Nephron (organoid): ENCODE data around the gene TNFRSF1B.
A peak's percentile ranks its signal among the peaks of the same experiment; 100 is the strongest.

Experiments used
- H3K27ac Mint-ChIP-seq, 3 experiments: 2 replicates each; pipeline ENCODE4 v1.8.0; 2020; ENCODE audit warnings: mixed read lengths in 3 of 3, mild to moderate bottlenecking in 2 of 3, moderate library complexity in 1 of 3
- H3K27me3 Mint-ChIP-seq: 2 replicates; pipeline ENCODE4 v1.8.0; 2021; ENCODE audit warnings: low read depth, mild to moderate bottlenecking, moderate library complexity, mixed read lengths
- H3K36me3 Mint-ChIP-seq: 2 replicates; pipeline ENCODE4 v1.8.0; 2020; ENCODE audit warnings: low read depth, mixed read lengths
- H3K4me1 Mint-ChIP-seq: 2 replicates; pipeline ENCODE4 v1.8.0; 2020; ENCODE audit warnings: mixed read lengths
- H3K4me3 Mint-ChIP-seq, 3 experiments: 2 replicates each; pipeline ENCODE4 v1.8.0; 2020; ENCODE audit warnings: mild to moderate bottlenecking in 3 of 3, mixed read lengths in 3 of 3, moderate library complexity in 2 of 3
- H3K9me3 Mint-ChIP-seq: 2 replicates; pipeline ENCODE4 v1.8.0; 2020; ENCODE audit warnings: mixed read lengths
- TF ChIP-seq, protein P1 (sequence below), 3 experiments: fragments of 200-600 bp; sonication (generic); IDR thresholded peaks; one replicate each; pipeline ENCODE4 v1.5.0; 2021; ENCODE audit warnings: antibody characterized with exemption in 3 of 3; ENCODE audit not compliant: unreplicated experiment in 3 of 3

The TNFRSF1B gene

DNA sequence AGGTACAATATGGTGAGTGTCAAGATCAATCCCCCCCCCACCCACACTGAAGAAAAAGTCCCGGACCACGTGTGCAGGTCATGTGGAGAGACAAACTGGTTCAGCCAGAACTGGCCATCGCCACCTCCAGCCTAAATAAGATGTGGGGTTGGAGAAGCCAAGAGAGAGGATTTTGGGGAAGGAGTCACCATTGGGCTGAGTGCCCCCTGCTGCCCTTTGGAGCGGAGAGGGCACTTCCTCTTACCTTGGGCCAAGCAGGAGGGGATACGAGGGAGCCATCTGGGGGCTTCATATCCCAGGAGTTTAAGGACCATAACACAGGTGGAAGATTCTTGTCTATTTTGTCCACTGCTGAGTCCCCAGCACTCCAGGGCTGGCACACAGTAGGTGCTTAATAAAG is 2.6 kb upstream of the TNFRSF1B start:
- no peak overlapping the region for H3K4me3 Mint-ChIP-seq
- no peaks in the 10 kb centered on the region for H3K9me3 Mint-ChIP-seq
- TF ChIP-seq, protein P1, sequence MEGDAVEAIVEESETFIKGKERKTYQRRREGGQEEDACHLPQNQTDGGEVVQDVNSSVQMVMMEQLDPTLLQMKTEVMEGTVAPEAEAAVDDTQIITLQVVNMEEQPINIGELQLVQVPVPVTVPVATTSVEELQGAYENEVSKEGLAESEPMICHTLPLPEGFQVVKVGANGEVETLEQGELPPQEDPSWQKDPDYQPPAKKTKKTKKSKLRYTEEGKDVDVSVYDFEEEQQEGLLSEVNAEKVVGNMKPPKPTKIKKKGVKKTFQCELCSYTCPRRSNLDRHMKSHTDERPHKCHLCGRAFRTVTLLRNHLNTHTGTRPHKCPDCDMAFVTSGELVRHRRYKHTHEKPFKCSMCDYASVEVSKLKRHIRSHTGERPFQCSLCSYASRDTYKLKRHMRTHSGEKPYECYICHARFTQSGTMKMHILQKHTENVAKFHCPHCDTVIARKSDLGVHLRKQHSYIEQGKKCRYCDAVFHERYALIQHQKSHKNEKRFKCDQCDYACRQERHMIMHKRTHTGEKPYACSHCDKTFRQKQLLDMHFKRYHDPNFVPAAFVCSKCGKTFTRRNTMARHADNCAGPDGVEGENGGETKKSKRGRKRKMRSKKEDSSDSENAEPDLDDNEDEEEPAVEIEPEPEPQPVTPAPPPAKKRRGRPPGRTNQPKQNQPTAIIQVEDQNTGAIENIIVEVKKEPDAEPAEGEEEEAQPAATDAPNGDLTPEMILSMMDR (IDR thresholded peaks at IDR 0.05; ENCODE audit: unreplicated experiment in 3 of 3): no peak

DNA sequence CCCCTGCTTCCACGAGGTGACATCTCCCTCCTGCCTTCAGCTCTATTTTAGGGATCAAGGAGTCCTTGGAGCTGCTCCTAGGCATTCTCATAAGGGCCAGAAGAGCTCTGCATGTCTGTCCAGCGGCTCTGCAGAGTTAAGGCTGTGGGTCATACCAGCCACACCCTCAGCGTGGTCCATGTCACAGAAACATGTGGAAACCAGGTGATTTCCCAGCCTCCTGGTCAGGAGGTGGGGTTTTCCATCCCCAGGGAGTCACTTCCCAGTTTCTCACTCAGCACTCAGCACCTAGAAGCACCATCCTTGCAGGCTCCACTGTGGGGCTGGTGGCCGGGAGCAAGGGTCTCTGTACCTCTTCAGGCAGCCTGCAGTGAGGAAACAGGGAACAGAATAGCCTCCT is 1.4 kb upstream of the TNFRSF1B start:
- TF ChIP-seq, protein P1 (IDR thresholded peaks at IDR 0.05; ENCODE audit: unreplicated experiment in 3 of 3): no peak

More for the DNA sequence above, 2.6 kb upstream of the TNFRSF1B start:
- Mint-ChIP-seq H3K36me3 (no peaks in the 10 kb centered on the region), H3K4me1 (peaks cover 28% of the 10 kb centered on the region), H3K27me3 (peaks cover 47% of the 10 kb centered on the region), H3K27ac (no peak overlapping the region)

DNA sequence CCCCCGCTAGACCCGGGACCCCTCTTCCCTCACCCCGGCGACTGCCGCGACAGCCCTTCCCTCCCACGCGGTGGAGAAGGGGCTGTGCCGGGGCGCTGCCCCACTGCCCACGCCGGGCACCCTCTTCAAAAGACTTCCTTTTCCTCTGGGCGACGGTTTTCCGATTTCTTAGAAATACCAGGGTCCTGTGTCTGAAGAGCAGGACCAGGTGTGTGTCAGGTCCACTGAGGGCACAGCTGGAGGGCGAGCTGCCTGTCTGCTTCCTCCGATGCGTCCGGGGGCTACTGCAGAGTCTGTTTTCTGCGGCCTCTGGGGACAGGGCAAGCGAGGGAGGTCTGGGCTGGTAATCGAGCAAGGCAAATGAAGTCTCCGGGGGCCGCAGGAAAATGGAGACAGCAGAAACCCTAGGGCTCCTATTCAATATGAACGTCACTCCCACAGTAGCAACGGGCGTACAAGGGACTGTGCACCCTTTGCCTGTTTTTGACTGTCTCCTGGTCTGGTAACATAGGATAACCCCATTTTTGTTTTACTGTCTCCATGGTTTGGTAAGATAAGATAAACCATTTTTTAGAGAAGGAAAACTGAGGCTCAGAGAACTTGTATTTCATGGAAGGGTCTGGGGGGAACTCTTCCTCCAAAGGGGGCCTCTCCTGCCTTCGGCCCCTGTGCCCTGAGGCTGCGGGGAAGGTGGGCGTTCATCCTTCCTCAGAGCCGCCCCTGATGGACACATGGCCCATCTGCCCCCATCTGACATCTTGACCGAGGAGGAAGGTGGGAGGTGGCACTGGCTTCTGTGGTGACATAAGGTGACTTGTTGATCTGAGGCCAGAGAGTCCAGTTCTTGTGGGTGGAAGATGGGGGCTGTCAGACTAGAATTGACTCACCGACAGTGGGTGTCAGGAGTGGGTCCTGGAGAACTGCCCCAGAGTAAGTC is 970 bp downstream of the TNFRSF1B start:
- H3K9me3 Mint-ChIP-seq: no peaks in the 10 kb centered on the region

More for the DNA sequence above, 1.4 kb upstream of the TNFRSF1B start:
- no peak overlapping the region for H3K4me3 Mint-ChIP-seq
- H3K9me3 Mint-ChIP-seq: no peaks in the 10 kb centered on the region
- peaks cover 28% of the 10 kb centered on the region for H3K4me1 Mint-ChIP-seq
- H3K36me3 Mint-ChIP-seq: no peaks in the 10 kb centered on the region
- no peak overlapping the region for H3K27ac Mint-ChIP-seq
- peaks cover 47% of the 10 kb centered on the region for H3K27me3 Mint-ChIP-seq

GRCh38 chr1:12168451-12169160 is 1.8 kb downstream of the TNFRSF1B start:
- Mint-ChIP-seq H3K4me1 (peaks cover 15% of the 10 kb centered on the region), H3K4me3 (peak overlapping the region; percentile 81 to 90 (median 87)), H3K27me3 (peaks cover 38% of the 10 kb centered on the region), H3K27ac (peak overlapping the region in 1 of 3 experiments; percentile 52), H3K9me3 (no peaks in the 10 kb centered on the region), H3K36me3 (no peaks in the 10 kb centered on the region)
- TF ChIP-seq, protein P1 (IDR thresholded peaks at IDR 0.05; ENCODE audit: unreplicated experiment in 3 of 3): no peak

More for the DNA sequence above, 970 bp downstream of the TNFRSF1B start:
- Mint-ChIP-seq H3K4me3 (peak overlapping the region; percentile 81 to 90 (median 87)), H3K27me3 (peaks cover 45% of the 10 kb centered on the region), H3K27ac (peak overlapping the region in 1 of 3 experiments; percentile 52), H3K36me3 (no peaks in the 10 kb centered on the region), H3K4me1 (peaks cover 15% of the 10 kb centered on the region)
- TF ChIP-seq, protein P1 (IDR thresholded peaks at IDR 0.05; ENCODE audit: unreplicated experiment in 3 of 3): no peak

GRCh38 chr1:12169442-12170135 is 2.8 kb downstream of the TNFRSF1B start:
- Mint-ChIP-seq H3K36me3 (no peaks in the 10 kb centered on the region), H3K27ac (no peak overlapping the region)

More at GRCh38 chr1:12169442-12170135, 2.8 kb downstream of the TNFRSF1B start:
- Mint-ChIP-seq H3K27me3 (peaks cover 30% of the 10 kb centered on the region), H3K4me3 (no peak overlapping the region), H3K9me3 (no peaks in the 10 kb centered on the region), H3K4me1 (peaks cover 18% of the 10 kb centered on the region)
- TF ChIP-seq, protein P1 (IDR thresholded peaks at IDR 0.05; ENCODE audit: unreplicated experiment in 3 of 3): no peak
